Adrenal gland (tissue), 12 donors: ENCODE measurements around the gene CDH3. TPM values are rescaled to one million over a fixed set of nuclear protein-coding genes. Genes with fewer than 3 reads are reported as not detected.

Source experiments
- DNase-seq, 7 donors: peaks; one replicate each; pipeline ENCODE4 v3.0.0-alpha.2; 2019 to 2020
- H3K27ac ChIP-seq, 5 donors: fragments of 200-600 bp; sonication (generic) in 4 of 5; 1 replicate in 3 of 5; 2 replicates in 2 of 5; pipeline versions ENCODE4 v1.5.1 to v1.8.0; 2016 to 2020; ENCODE audit warnings: mild to moderate bottlenecking in 1 of 5
- H3K27me3 ChIP-seq: fragments of 200-600 bp; 2 replicates; pipeline ENCODE4 v1.8.0; 2021
- H3K36me3 ChIP-seq, 2 donors: fragments of 200-600 bp; replicated peaks in 1 of 2; 1 replicate in 1 of 2; 2 replicates in 1 of 2; pipeline versions ENCODE4 v1.5.1 to v1.8.0; 2018 to 2022
- H3K4me1 ChIP-seq, 2 donors: fragments of 200-600 bp; replicated peaks in 1 of 2; 1 replicate in 1 of 2; 2 replicates in 1 of 2; pipeline versions ENCODE4 v1.5.1 to v1.8.0; 2018 to 2021
- H3K4me3 ChIP-seq, 4 donors: fragments of 200-600 bp; sonication (generic) in 3 of 4; one replicate each; pipeline ENCODE4 v1.5.1; 2016 to 2018
- H3K9me3 ChIP-seq, 3 donors: fragments of 200-600 bp; sonication (generic) in 1 of 3; replicated peaks in 1 of 3; 1 replicate in 2 of 3; 2 replicates in 1 of 3; pipeline versions ENCODE4 v1.5.1 to v1.8.0; 2016 to 2021
- CTCF ChIP-seq, 6 experiments: fragments of 450-650 bp in 4 of 6; fragments of 200-600 bp in 2 of 6; sonication (generic) in 1 of 6; IDR thresholded peaks; 1 replicate in 5 of 6; 2 replicates in 1 of 6; pipeline versions ENCODE4 v1.5.1 to v1.8.0; 2016 to 2021; ENCODE audit warnings: antibody characterized with exemption in 6 of 6, mild to moderate bottlenecking in 2 of 6, moderate library complexity in 1 of 6
- POLR2A ChIP-seq, 2 donors: fragments of 450-650 bp; IDR thresholded peaks; one replicate each; pipeline ENCODE4 v1.6.1; 2017; ENCODE audit warnings: antibody characterized with exemption in 2 of 2, mild to moderate bottlenecking in 2 of 2, moderate library complexity in 1 of 2
- WGBS, 4 donors: extraction: QIAGEN DNeasy Blood & Tissue Kit in 2 of 4; methylation state at CpG; one replicate each; pipeline versions ENCODE4 v1.1.5 to v1.1.7; 2013 to 2017; 5-methylcytosine and 5-hydroxymethylcytosine counted together
- intact Hi-C, 2 donors: fragments of 100-400 bp; cut with DNase I; formaldehyde crosslinking; loops; one replicate each; pipeline versions ENCODE4 v1.14.1 to v1.15.0; 2022 to 2023
- polyA plus RNA-seq, 3 donors: library from polyadenylated mRNA; stranded (reverse); fragments of 200-250 nt in 2 of 3; fragments of 350-450 nt in 1 of 3; fragmentation: Illumina TruSeq in 1 of 3; extraction: RNeasy Lipid Tissue Mini Kit (QIAGEN cat#74804) in 1 of 3; gene quantifications; one replicate each; pipeline ENCODE4 v1.2.3, GENCODE V29; 2013 to 2014
- total RNA-seq, 9 donors: library from RNA; depleted of rRNA in 4 of 9; stranded (reverse); fragments of >200 nt in 4 of 9; fragments of 120-200 nt in 1 of 9; fragmentation: NEBNext Ultra II Directional in 1 of 9; extraction: Animal tissue kit (Norgen Biotek cat#: 25700) in 1 of 9; gene quantifications; one replicate each; pipeline versions ENCODE4 v1.1.0 to v1.2.4, GENCODE V29; 2013 to 2023
- donor health status: healthy with polysubstance abuse.
- donor health status: Bipolar disorder and iron deficiency.
- donor health status: DM: yes; HTN: yes; CAD: no.
- donor health status: DM: no; HTN: no; CAD: no.
- donor health status: DM: no; HTN: no; CAD: no.
- donor health status: DM: yes; HTN: yes; CAD: no.

CDH3 gene
- total and polyA plus RNA-seq, 12 donors, result 0.16 to 3.3 (median 1.0) TPM; not detected in 1

GRCh38 chr16:68636818-68637217, 8.3 kb upstream of the CDH3 start:
- Histone ChIP-seq H3K4me3 (no peak overlapping the region), H3K36me3 (no peaks in the 10 kb centered on the region), H3K27me3 (no peaks in the 10 kb centered on the region), H3K27ac (peak overlapping the region in 1 of 5 donors; percentile 49), H3K4me1 (no peaks in the 10 kb centered on the region), H3K9me3 (no peaks in the 10 kb centered on the region)
- intact Hi-C loops, result no loop called here
- no peak for DNase-seq
- TF ChIP-seq CTCF (IDR thresholded peaks at IDR 0.05) (no peak), POLR2A (IDR thresholded peaks at IDR 0.05) (no peak)
- WGBS, 4 donors, result 27 to 59% (median 31%) methylated on average over 1 of the region's 1 CpG

GRCh38 chr16:68640972-68641371, 4.1 kb upstream of the CDH3 start:
- no peak for DNase-seq
- H3K4me3 ChIP-seq, result no peak overlapping the region
- H3K9me3 ChIP-seq, result no peaks in the 10 kb centered on the region
- WGBS, 4 donors, result 74 to 82% (median 77%) methylated on average over 3 of the region's 3 CpGs
- intact Hi-C loops, result no loop called here
- TF ChIP-seq POLR2A (IDR thresholded peaks at IDR 0.05) (no peak), CTCF (IDR thresholded peaks at IDR 0.05) (no peak)
- no peaks in the 10 kb centered on the region for H3K36me3 ChIP-seq
- H3K27me3 ChIP-seq, result peaks cover 29% of the 10 kb centered on the region
- no peak overlapping the region for H3K27ac ChIP-seq
- H3K4me1 ChIP-seq, result peaks cover 0 to 6% of the 10 kb centered on the region in 2 donors

GRCh38 chr16:68642047-68642435, 3.1 kb upstream of the CDH3 start:
- peaks cover 40% of the 10 kb centered on the region for H3K27me3 ChIP-seq
- no peaks in the 10 kb centered on the region for H3K9me3 ChIP-seq
- peaks cover 0 to 7% of the 10 kb centered on the region in 2 donors for H3K4me1 ChIP-seq
- no peak overlapping the region for H3K4me3 ChIP-seq
- 72 to 80% (median 75%) methylated on average over 10 of the region's 10 CpGs for WGBS, 4 donors
- TF ChIP-seq POLR2A (IDR thresholded peaks at IDR 0.05), result no peak
- TF ChIP-seq CTCF (IDR thresholded peaks at IDR 0.05), result no peak
- intact Hi-C loops, result no loop called here
- no peaks in the 10 kb centered on the region for H3K36me3 ChIP-seq
- DNase-seq, result no peak
- H3K27ac ChIP-seq, result no peak overlapping the region

GRCh38 chr16:68642436-68643101, 2.5 kb upstream of the CDH3 start:
- TF ChIP-seq CTCF (IDR thresholded peaks at IDR 0.05) (no peak), POLR2A (IDR thresholded peaks at IDR 0.05) (no peak)
- Histone ChIP-seq H3K27ac (no peak overlapping the region), H3K4me3 (no peak overlapping the region), H3K9me3 (no peaks in the 10 kb centered on the region), H3K27me3 (peaks cover 42% of the 10 kb centered on the region), H3K36me3 (no peaks in the 10 kb centered on the region), H3K4me1 (peaks cover 0 to 7% of the 10 kb centered on the region in 2 donors)
- DNase-seq, result no peak
- 28 to 62% (median 37%) methylated on average over 19 to 51 of the region's 51 CpGs for WGBS, 4 donors
- intact Hi-C loops, result no loop called here
